Skin of body (tissue), 2 donors: Measurements from ENCODE around the gene USF3. TPM values are rescaled to one million over a fixed set of nuclear protein-coding genes. Genes with fewer than 3 reads are reported as not detected.

Experiments
- DNase-seq: peaks from one replicate; lab custom pipeline; 2025; lab: John Stamatoyannopoulos, UW
- total RNA-seq: library from RNA; depleted of rRNA; stranded (reverse); fragments of >200 nt; gene quantifications from one replicate; pipeline ENCODE4 v1.2.3, GENCODE V29; 2014

USF3 gene, protein sequence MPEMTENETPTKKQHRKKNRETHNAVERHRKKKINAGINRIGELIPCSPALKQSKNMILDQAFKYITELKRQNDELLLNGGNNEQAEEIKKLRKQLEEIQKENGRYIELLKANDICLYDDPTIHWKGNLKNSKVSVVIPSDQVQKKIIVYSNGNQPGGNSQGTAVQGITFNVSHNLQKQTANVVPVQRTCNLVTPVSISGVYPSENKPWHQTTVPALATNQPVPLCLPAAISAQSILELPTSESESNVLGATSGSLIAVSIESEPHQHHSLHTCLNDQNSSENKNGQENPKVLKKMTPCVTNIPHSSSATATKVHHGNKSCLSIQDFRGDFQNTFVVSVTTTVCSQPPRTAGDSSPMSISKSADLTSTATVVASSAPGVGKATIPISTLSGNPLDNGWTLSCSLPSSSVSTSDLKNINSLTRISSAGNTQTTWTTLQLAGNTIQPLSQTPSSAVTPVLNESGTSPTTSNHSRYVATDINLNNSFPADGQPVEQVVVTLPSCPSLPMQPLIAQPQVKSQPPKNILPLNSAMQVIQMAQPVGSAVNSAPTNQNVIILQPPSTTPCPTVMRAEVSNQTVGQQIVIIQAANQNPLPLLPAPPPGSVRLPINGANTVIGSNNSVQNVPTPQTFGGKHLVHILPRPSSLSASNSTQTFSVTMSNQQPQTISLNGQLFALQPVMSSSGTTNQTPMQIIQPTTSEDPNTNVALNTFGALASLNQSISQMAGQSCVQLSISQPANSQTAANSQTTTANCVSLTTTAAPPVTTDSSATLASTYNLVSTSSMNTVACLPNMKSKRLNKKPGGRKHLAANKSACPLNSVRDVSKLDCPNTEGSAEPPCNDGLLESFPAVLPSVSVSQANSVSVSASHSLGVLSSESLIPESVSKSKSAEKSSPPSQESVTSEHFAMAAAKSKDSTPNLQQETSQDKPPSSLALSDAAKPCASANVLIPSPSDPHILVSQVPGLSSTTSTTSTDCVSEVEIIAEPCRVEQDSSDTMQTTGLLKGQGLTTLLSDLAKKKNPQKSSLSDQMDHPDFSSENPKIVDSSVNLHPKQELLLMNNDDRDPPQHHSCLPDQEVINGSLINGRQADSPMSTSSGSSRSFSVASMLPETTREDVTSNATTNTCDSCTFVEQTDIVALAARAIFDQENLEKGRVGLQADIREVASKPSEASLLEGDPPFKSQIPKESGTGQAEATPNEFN (N-terminal part only)
- 8.9 TPM for total RNA-seq

DNA sequence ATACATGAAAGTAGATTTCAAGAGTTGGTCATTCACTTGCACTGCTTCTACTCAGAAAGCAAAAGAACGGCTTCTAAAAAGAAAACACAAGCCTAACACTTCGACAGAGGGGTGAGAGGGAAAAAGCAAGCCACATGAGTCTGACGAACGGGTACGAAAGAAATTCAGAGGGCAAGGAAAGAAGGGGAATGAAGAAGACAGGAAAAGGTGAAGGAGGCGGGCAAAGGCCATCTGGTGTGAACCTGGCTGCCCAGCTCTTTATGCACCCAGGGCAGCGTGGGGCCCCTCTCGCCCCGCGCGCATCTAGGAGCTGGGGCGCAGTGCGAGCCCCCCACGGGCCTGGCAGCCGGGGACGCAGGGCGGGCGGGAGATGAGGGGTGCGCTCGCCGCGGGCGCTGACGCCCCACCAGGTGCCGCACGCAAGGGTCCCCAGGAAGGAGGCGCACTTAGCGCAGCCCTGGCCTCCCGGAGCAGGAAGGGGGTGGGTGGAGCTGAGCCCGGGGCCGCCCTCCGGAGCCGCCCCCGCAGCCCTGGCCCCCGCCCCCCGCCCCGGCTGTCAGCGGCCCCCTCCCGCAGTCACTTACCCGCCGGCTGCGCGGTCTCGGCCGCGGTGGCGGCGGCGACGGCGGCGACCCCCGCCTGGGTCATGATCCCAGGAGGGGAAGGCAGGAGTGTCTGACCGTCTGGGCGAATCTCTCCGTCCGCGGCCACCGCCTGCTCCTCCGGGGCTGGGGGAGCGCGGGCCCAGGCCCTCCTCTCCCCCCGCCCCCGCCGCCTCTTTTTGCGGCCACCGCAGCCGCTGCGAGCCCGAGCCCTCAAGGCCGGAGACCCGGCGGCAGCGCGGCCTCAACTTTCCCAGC, at the start of gene USF3:
Gene USF3 (minus strand): TSS at position 857 of the 860 bp plus-strand sequence. CDS start 21,764 bp downstream, outside the sequence.
- peak; percentile 27 for DNase-seq

DNA sequence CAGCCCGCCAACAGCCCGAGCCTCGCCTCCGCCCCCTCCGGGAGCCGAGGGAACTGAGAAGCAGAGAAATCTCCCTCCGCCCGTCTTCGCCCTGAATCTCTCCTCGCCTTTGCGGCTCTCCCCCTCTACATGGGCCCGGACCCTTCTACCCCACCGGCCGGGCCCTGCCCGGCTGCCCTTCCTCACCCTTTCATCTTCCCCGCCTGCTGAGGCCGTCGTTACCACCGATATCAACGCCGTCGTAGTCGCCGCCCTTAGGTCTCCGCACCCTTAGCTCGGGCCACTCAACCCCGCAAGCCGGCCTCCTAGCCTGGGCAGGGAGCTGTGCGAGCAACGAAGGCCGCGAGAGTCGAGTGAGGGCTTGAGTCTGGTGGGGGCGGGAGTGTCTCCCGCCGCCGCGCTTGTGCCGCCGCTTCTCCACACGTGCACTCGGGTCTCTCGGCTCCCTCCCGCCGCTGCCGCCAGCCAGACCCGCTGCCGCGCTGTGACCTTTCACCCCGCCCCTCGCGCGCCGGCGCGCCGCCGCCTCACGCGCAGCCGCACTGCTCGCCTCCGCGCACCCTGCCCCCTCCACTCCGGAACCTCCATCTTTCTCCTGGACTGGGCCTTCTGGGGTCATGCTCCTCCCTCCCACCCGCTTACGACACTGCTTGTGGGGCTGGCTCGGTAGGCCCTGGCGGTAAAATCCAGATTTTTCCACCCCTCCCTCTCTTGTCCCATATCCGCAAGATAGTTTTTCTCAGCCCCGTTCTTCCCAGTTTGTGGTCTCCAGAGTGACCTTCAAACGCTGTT, 49.5 kb upstream of the USF3 start, which contains the start of gene NAA50:
Gene NAA50 (minus strand): TSS at position 494 of the 792 bp plus-strand sequence. CDS start 300 bp downstream, at position 194.
- peak; percentile 98 for DNase-seq

DNA sequence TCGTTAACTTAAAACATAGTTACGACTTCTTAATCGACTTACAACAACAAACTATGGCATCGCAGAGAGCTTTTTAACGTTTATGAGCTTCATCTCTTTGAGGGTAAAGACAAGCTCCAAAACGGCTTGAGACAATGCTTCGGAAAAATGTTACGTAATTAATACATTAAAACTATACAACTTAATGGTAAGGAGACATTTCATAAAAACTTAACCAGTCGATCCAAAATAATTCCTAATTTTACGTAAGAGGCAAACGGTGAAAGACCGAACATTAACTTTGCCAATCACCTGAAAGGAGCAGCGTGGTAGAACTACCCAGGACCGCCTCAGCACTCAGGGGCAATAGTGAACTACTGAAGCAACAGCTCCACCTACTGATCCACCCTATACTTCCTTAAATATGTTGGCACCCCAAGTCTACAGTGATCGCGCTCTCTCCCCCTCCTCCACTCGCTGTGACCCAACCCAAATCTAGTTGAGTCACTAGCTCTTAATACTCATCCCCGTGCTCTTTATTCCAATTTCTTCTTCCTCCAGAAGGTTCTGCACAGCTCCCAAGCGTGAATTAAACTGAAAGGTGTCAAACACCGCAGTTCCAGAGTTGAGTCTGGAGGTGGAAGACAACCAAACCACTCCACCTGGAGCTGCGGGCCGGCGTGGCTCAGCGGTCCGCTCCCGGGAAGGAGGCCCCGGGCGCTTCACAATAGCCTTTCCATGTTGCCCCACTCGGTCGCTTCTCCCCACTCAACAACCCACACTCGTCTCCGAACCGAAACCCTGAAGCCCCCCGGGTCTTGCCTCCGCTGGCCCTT, 48.7 kb upstream of the USF3 start:
- DNase-seq, result peak; percentile 82

DNA sequence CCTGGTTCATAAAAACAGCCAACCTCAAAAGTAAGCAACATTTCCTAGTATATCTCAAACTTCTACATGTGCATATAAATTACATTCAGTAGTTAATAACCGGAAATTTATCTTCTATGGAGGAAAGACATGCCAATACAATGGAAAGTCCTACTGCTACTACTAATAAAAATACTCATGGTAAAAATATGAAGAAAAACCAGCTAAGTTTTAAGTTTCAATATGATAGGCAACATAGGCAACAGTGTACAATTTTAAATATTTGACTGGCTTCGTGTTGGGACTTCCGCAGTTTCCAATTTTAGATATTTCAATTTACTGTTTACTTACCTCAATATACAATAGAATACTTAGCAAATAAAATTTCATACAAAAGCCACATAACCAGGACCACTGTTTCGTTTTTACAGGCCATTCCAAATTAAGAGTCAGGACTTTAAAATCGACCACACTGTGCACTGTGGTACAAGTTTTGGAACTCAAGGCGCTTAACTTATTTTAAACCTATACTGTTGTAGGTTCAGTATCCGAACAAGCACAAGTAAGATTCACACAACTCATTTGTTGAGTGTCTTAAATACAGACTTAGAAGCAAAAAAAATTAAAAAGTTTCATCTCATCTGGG, 46.7 kb upstream of the USF3 start:
- no peak for DNase-seq

DNA sequence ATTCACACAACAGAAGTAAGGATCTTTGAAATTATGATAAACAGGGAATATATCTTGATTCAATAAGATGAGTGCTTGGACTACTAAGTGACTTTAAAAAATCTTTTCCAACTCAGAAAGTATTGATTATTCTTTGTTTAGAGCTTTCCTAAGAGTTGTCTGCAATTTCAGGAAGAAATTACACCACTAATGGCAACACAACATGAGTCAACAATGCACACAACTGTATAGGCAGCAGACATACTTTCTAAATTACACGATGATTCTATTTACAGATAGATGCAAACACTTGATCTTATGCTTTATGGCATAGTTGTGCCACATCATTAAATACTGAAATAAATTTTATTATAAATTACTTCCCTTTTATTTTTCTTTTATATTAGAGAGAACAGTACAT, 45.2 kb upstream of the USF3 start:
- DNase-seq, result no peak

DNA sequence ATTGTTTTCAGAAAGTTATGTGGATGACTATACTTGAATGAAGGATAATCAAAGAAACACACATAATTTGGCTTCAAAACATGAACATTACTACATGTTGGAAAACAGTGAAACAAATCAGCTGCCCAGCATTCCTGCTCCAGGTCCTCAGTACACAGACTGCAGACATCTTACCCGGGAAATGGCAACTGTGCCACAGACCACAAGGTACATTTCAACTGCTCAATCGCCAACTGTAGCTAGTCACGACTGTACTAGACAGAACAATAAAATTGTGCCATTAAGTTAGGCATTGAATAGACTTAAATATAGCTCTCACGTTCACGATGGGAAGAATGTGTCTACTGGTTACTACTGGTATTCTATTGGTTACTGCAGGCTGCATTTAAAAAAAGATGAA, 44.6 kb upstream of the USF3 start:
- no peak for DNase-seq

DNA sequence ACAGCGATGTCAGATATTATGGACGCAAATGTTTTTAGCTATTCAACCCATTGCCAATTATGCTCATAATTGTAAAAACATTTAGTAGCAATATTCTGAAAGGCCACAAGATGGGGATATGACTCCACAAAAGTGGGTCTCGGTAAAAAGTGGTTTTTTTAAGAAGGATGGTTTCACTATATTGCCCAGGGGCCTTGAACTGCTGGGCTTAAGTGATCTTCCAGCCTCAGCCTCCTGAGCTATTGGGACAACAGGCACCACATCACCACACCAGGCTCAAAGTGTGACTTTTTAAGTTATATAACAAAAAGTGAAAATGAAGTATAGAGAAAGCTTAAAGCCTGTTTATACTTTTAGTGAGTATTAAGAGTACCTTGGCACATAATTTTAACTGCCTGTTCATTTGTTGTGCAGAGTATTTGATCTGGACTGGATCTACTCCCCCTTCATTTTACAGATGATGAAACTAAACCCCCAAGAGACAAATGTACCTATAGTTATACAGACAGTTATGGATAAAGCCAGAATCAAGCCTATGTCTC, 40.2 kb upstream of the USF3 start:
- peak; percentile 96 for DNase-seq

DNA sequence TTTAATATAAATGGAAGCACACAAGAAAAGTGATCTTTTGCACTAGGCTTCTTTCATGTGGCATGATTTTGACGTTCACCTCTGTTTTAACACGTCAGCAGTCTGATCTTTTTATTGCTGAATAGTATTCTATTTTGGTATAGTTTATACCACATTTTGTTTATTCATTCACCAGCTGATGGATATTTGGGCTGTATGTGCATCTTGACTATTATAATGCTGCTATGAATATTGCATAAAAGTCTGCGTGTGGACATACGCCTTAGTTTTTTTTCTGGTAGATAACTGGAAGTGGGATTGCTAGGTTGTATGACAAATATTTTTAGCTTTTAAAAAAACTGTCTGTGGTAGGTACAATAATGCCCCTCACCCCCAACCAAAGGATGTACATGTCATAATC, 35.3 kb upstream of the USF3 start:
- no peak for DNase-seq

DNA sequence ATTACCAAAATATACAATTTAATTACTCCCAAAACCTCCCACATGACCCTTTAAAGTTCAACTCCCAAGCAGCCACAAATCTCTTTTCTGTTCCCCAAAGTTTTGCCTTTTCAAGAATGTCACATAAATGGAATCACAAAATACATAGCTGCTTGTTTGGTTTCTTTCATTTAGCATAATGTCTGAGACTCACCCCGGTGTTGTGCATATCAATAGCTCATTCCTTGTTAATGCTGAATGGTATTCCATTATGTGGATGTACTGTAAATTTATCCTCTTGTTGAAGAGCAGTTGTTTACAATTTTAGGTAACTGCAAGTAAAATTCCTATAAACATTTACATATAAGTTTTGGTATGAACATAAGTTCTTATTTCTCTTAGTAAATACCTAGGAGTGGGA, 34.1 kb upstream of the USF3 start:
- DNase-seq, result no peak

DNA sequence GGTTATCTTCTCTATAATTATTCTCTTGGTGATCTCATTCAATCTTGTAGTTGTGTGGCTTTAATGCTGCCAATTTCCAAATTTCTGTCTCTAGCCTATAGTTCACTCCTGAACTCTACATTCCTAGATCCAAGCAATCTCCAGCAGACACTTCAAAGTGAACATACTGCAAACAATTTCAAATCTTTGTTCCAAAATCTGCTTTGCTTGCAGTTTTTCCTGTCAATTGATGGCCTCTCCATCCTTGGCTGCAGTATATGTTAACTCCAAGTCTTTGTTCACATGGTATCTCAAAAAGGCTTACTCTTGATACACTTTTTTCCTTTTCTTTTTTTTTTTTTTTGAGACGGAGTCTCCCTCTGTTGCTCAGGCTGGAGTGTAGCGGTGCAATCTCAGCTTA, 32.2 kb upstream of the USF3 start:
- no peak for DNase-seq

DNA sequence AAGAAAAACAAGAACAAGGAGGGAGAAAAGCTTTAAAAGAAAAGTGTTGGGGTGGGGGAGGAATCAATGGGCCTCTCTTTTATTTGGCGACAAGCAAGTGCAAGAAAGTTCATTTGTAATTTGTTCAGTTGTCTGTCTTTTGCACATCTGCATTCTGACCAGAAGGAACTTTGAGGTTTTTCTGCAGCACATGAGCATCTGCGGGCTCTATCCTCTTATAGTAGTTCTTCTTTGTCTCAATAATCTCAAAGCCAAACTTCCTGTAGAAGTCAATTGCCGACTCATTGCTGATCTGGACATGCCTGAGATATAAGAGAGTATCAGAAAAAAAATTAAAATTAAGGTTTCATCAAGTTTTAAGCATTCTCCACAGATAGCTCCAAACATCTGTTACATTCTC, 25.2 kb upstream of the USF3 start:
- DNase-seq, result no peak

DNA sequence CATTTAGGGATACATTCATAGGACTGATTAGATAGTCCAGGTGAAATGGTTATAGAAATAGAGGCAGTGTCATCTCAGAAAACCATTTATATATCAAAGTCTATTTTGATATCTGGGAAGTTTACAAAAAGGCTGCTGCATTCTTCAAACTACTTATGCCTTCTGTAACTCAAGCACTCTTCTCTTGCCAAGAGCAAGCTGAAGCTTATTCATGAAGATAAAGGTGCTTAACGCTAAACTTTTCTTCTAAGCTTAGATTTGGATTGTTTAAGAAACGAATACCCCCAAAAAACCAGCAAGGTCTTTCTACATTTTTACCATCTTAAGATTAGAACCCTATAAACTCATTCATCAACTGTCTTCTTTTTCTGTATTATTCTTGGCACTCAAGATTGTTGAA, 23.3 kb upstream of the USF3 start:
- DNase-seq, result no peak

DNA sequence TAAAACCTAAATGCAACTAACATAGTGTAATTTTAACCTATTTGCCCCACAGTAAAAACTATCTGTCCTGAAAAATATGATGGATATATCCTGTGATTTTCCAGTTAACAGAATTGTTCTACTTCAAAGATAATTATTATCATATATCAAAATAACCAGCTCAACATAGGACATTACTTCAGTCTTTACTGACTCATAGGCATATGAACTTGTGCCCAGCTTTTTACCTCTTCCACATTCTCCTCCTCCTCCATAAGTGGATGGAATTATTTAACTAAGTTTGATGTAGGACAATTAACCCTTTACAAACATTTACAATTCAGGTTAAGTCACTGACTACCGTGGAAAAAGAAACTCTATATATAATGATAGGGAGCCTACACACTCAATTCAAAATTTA, 22.9 kb upstream of the USF3 start:
- no peak for DNase-seq

DNA sequence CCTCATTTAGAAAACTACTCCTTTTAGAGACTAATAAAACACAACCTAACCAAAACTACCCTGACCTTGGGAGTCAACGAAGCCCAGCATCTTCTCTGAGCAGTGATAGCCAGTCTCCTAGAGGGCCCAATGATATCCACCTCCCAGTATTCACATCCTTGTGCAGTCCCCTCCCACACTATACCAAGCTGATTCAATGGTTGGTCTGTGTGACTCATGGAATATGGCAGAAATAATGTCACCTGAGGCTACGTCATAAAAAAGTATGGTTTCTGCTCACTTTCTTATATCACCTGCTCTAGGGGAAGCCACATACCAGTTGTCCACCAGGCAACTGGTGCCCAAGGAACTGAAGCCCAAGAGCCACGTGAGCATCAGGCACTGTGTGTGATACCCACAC, 21.4 kb upstream of the USF3 start:
- DNase-seq, result no peak

DNA sequence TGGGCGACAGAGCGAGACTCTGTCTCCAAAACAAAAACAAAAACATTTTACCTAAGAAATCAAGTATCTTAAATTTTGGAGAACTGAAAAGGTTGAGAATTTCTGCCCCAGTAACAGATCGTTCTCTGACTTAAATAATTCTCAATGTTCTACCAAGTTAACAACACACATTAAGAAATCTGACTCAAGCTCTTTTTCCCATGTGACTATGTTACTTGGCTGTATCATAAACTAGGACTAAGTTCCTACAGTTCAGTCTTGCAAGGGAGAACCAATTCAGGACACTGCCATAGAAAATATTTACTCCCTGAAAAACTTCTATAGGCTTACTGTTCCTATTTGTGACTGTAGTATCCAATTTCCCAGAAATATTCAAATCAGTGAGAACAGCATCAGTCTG, 20.9 kb upstream of the USF3 start:
- no peak for DNase-seq

DNA sequence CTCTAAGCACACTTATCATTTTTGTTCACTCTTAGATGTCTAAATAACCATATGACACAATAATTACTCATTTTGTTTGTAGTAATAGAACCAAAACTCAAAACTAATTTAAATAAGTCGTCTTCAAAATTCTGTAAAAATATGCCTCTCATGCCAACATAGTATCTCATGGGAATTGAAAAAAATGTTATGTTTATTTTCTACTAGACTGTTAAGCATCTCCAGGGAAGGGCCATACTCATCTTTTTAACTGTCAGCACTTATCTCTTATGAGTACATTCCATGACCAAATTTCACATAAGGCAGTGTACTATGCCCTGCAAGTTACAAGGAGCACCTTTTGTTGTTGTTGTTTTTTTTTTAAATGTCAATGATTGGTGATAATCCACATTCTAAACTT, 18.3 kb upstream of the USF3 start:
- no peak for DNase-seq

DNA sequence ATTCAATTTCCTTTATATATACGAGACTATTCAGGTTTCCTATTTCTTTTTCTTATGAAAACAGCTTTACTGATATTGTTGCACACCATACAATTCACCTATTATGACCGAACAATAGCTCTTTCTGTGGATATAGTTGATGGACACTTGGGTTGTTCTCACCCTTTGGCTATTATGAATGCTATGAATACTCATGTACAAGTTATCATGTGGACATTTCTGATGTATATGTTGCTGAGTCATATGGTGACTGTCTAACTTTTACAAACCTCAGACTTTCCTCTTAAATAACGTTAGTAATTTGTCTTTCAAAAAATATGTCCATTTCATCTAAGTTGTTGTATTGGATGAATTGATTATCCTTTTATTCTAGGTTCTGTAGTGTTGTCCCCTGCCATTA, 15.7 kb upstream of the USF3 start:
- no peak for DNase-seq

DNA sequence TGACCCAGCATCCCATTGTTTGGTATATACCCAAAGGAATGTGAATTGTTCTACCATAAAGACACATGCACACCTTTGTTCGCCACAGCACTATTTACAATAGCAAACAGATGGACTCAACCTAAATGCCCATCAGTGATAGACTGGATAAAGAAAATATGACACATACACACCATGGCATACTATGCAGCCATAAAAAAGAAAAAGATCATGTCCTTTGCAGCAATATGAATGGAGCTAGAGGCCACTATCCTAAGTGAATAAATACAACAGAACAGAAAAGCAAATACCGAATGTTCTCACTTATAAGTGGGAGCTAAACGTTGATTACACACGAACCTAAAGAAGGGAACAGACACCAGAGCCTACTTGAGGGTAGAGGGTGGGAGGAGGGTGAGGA, 11.4 kb upstream of the USF3 start:
- DNase-seq, result no peak
